Stimulated activated CD8-positive, alpha-beta memory T cell treated with anti-CD3 and anti-CD28 coated beads, Interleukin-15, amount 100 ng/mL, for 4 hours (primary cell): ENCODE data around the gene FN3KRP.
A peak's percentile ranks its signal among the peaks of the same experiment; 100 is the strongest.

Experiments
- DNase-seq, 2 donors: peaks; one replicate each; pipeline ENCODE4 v3.0.0-alpha.2; 2020; ENCODE audit warnings: low read depth in 2 of 2

Gene FN3KRP, protein sequence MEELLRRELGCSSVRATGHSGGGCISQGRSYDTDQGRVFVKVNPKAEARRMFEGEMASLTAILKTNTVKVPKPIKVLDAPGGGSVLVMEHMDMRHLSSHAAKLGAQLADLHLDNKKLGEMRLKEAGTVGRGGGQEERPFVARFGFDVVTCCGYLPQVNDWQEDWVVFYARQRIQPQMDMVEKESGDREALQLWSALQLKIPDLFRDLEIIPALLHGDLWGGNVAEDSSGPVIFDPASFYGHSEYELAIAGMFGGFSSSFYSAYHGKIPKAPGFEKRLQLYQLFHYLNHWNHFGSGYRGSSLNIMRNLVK

DNA sequence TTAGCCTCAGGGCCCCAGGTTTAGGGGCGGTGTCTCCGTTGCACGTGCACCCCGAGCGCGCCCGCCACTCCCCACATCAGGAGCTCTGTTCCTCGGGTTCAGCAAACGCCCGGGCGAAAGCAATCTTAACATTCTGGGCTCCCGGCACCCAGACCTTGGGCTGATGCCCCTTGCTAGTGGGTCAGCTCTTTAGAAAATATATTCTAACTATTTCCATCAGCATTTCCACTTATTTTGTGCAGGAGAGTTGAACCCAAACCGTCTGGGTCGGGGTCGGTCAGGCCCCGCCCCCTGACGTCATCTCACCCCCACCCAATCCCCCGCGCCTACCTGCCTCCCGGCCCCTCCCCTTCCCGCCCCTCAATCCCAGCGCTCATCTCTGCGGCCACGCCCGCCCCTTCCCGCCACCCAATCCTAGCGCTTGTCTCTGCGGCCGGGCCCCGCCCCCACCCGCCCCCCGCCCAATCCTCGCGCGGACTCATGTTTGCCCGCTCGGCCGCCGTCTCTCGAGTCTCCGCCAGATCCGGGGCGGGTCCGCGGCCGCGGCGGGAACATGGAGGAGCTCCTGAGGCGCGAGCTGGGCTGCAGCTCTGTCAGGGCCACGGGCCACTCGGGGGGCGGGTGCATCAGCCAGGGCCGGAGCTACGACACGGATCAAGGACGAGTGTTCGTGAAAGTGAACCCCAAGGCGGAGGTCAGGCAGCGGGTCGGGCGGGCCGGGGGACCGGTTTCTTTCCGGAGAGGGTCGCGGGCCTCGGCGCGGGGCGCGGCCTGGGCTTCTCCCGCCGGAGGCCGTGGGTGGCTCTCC, at the start of gene FN3KRP:
Gene FN3KRP, plus strand, starts transcription at position 504 of the 808 bp plus-strand sequence. Its CDS starts 50 bp downstream, at position 554.
- DNase-seq: peak; percentile 69 to 89

DNA sequence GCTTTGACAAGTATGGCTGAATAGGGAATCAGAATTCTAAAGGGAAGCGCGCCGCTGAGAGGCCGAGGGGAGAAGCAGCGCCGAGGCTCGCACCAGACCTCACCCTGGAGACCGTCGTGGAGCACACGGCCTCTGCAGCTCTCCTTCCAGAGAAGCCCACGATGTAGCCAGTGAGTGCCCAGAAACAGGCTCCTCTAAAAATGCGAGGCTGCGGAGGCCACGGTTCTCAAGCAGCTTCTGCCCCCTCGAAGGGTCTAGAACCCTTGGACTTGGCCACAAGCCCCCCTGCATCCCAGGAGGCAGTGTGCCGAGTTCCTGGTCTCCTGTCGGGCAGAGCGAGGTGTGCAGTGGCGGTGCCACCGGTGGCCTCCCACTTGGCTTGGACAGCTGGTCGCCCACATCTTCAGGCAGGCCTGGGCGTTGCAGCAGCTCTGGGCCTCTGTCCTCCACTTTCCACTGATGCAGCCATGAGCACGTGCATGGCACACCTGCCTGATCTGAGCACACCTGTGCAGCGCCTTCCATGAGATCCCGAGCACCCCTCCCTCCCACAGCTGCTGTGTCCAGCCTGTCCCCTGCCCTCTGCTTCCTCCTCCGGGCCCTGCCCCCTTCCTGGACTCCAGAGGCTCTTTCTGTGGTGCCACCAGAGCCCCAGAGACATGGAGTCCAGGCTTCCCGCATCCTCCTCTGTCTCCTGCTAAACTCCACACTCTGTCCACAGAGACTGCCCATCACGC, 49.4 kb upstream of the FN3KRP start:
- no peak for DNase-seq

DNA sequence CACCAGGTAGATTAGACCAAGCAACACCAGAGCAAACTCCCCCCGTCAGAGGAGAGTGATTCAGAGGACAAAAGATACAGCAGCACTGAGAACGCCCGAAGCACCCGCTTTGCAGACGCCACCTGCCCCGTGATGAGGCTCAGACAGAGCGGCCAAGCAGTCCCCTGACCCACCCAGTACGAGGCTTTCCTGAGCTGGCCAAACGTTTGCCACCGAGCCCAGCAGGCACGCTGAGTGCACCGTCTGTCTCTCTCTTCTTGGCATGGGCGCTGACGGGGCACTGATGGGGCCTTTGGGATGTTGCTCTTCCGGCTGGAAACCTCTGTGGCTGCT, 48.9 kb upstream of the FN3KRP start:
- no peak for DNase-seq

DNA sequence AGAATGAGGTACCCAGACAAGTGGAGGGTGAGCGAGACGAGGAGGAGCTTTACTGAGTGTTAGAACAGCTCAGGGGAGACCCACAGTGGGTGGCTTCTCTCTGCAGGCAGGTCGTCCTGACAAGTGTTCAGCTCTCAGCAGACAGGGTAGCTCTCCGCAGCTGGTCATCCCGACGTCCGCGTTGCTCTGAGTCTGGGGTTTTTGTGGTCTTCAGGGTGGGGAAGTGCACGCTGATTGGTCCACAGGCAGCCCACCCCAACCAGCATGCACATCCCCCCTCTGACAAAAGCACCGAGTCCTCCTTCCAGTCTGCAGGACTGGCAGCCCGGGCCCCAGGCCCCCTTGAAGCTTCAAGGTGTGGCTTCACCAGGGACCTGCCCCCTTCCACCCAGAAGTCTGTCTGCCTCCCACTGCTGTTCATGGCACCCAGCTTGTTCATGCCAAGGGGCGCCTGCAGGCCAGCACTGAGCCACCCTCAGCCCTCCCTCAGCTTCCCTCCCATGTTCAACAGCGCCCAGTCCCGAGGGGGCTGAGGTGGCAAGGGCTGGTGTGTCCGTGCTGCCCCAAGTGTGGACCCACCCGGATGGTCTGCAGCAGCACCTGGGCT, 48.4 kb upstream of the FN3KRP start:
- DNase-seq: no peak

DNA sequence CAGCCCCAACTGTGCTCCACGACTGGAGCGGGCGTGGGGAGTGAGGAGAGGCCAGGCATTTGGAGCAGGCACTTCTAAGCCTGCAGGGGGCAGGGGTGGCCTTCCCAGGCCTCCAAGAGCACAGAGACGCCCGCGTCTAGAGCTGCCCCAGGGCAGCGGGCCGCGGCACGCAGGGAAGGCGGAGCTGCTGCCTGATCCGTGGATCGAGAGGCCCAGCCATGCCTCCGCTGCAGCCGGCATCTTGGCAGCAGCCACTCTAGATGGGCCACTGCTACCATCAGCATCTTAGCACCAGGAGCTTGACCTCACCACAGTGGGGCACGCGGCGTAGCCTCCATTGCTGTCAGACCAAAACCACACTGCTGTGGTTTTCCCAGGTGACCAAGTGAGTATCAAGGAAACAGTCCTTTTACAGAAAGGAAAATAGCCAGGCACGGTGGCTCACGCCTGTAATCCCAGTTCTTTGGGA, 47.8 kb upstream of the FN3KRP start:
- DNase-seq: no peak

DNA sequence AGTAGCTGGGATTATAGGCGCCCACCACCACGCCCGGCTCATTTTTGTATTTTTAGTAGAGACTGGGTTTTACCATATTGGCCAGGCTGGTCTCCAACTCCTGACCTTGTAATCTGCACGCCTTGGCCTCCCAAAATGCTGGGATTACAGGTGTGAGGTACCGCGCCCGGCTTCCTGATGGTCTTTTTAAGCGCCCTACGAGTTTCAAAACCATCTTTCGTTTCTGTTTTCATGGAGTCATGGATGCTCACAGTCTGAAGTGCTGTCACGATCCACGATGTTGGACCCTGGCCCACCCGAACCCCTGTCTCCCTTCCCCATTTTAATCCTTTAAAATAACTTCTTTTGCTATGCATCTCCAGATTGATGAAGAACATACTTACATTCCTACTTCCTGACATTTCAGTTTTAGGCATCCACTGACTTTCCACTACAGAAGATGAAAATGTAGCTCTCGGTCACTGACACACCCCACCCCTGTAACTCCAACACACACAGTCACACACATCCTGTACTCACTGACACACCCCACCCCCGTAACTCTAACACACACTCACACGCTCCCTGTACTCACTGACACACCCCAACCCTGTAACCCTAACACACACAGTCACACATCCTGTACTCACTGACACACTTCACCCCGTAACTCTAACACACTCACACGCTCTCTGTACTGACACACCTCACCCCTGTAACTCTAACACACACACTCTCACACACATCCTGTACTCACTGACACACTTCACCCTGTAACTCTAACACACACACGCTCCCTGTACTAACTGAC, 45.6 kb upstream of the FN3KRP start:
- no peak for DNase-seq

DNA sequence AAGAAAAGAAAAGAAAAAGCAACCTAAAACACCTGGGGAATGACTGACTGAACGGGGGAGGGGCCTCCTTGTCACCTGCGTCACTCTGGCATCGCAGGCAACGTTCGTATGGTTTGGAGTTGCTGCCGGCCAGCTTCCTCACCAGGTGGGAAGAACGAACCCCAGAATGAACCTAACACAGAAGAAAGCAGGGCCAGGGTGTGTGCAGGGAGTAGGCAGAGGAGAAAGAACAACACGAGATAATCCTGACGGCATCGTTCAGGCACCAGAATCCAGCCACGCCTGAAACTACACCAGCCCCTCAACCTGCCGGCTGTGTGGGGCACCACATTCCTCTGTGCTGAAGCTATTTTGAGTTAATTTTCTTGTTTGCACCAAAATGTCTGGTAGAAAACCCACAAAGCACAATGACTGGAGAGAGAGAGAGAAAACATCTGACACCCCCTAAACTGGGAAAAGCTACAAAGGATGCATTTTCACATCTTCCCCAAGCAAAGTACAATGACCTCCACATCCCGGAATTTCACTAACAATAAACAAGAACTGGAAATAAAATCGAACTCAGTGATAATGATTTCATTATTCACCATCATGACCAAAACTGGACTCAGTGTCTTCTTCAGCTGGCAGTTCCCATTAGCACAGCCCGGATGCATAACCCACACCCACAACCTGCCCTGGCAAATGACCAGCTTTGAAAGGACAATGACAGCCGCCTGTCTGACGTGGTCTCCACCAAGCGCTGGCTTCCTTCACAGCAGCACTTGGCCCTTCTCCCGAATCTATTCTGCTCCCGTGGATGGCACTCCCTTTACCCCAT, 41.6 kb upstream of the FN3KRP start:
- DNase-seq: no peak

DNA sequence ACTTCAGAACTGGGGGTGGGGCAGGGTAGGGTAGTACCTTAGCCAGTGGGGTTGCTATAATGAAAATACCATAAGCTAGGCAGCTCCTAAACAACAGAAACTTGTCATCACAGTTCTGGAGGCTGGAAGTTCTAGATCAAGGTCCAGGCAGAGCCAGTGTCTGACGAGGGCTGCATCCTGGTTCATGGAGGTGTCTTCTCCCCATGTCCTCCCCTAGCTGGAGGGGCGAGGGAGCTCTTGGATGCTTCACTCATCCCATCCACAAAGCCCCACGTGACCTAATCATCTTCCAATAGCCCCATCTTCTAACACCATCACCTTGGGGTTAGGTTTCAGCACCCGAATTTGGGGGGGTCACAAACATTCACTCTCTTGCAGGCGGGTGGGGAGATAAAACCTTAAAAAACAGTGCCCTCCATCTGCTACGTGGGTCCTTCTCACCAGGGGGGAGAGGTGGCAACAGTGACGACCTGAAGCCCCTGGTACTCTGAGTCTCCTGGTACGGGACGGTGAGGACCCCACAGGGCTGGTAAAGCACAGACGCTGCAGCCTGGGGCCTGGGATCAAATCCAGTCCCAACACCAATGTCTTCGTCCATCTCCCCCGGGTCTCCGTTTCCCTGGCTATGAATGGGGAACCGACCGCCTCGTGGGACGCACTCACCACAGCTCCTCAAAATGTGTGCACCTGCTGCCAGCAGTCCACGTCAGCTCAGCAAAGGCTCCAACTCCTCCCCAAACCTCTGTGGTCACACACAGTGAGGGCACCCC, 40.8 kb upstream of the FN3KRP start:
- DNase-seq: no peak

DNA sequence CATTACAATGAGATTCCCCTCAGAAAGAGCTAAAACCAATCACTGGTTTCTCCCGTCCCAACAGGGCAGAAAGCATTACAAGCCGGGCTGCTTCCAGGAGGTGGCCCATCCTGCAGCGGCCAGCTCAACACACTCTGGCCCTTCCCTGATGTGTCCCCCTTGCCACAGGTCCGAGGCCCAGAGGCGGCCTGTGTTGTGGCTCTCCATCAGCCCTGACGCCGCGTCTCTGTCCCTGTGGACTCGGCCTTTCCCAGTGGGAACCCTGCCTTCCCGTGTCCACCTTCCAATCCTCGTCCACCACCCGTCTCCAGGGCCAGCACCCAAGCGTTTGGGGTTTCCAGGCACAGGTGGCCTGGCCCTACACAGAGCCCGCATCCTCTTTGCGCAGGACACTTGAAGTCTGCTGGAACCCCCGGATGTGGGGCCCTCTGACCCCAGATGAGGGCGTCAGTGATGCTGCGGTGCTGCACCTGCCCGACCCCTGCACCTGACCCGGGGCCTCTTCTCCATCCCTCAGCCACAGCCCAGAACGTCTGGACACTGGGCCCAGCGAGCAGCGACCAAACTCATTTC, 39.1 kb upstream of the FN3KRP start:
- no peak for DNase-seq

DNA sequence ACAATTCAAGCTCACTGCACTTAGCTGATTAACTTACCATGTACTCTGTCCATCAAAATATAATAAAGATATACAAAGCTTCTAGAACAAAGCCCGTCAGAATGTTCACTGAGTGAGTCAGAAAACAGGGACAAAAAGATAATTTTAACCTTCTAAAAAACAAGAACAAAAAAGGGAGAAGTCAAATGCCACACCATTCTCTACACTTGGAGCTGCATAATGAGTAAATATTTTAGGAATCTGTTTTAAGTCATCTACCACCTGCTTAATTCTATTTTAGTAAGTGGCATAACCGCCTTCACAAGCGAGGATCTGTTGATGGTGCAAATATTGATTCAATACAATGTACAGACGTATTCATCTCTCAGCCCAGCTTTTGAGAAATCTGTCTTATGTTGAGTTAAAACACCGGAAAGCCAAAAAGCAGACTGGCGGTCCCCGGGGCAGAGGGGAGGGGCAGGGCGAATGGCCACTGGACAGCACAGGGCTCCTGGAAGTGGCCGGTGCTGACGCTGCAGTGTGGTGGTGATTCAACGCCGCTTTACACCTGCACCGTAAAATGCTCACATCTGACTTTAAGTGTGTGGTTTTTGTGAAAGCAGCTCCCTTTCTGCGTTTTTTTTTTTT, 38.1 kb upstream of the FN3KRP start:
- no peak for DNase-seq

DNA sequence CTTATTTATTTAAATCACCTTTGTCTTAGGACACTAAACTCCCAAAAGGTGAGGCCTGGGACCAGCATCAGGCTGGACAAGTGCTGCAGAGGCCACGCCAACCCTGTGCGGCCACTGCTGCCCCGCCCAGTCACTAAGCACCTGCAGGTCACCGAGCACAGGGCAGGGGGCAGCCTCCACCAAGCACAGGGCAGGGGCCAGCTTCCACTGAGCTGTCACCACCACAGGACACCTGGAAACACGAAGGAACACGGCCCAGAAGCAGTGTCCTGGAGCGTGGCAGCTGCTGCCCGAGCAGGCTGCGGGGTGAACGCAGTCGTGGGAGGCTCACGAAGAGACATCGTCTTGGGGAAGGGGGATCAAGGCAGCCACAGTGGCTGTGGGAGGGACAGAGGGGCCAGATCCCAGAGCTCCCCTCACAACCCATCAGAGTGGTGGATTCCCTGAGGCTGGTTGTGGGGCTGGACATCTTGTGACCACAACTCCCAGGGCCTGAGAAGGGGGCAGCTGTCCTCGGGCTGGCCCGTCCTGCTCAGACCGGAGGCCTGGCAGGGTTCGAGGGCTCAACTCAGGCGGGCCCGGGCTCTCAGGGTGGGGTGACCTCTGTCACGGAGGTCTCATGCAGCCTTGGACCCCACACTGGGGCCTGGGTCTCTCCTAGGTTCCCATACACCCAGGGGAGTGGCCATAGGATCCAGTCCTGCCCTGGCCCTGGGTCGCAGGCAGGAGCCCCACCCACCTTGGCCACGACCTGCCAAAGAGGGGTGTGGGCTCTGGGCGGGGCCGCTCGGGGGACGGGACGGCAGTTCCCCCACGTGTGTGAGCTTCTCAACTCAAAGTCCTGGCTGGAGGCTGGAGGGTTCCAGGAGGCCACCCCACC, 36.7 kb upstream of the FN3KRP start:
- DNase-seq: no peak

DNA sequence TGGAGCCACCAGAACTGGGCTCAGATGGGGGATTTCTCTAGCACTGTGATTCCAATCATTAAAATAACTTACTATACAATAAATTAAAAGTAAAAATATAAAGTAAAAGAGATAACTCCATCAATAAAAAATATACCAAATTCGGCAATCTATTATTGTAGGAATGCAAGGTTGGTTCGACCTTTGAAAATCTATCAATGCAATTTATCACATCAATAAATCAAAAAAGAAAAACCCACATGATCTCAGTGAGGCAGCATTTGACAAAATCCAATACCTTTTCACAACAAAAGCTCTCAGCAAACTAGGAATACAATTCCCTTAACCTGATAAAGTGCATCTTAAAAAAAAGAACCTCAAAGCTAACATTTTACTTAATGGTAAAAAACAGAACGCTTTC, 35.0 kb upstream of the FN3KRP start:
- DNase-seq: no peak

DNA sequence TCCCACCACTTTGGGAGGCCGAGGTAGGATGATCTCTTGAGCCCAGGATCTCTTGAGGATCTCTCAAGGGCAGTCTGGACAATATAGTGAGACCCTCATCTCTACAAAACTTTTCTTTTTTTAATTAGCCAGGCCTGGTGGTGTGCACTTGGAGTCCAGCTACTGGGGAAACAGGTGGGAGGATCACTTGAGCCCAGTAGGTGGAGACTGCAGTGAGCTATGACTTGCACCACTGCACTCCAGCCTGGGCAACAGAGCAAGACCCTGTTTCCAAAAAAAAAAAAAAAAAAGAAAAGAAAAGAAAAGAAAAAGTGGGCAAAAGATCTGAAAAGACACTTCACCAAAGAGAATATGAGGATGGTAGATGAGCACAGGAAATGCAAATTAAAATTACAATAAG, 33.0 kb upstream of the FN3KRP start:
- no peak for DNase-seq

DNA sequence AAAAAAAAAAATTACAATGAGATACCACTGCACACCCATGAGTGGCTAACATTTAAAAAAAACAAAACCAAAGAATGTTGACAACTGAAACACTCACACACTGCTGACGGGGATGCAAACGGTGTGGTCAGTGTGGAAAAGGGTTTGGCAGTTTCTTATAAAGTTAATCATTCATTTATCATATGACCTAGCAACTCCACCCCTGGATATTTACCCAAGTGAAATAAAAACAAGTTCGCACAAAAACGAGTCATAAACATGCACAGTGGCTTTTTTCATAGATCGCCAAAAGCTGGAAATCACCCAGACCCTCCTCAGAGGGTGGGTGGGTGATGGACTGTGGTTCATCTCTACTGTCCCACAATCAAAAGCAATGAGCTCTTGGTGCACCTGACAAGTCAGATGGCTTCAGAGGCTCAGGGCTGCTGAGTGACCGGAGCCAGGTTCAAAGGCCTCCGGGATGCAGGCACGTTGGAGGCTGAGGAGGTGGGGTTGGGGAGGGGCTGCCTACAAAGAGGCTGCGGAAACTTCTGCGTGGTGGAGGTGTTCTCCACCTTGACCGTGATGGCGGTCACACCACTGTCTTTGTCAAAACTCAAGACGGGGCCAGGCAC, 32.2 kb upstream of the FN3KRP start:
- DNase-seq: no peak

DNA sequence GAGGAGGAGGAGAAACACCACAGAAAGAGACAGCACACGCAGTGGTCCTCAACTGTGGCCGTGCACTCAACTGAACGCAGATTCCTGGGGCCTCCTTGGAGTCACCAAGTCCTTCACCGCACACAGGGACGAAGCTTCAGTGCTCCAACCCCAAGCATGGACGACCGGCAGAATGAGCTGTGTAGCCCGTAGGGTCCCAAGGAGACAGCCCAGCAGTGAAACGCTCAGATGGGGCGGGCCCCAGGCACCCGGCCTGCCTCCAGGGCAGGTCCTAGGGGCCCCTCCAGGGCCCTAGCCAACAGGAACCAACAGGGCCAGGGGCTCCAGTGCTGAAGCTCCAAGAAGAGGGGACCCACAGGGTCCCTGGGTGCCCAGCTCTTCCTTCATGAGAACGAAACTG, 31.2 kb upstream of the FN3KRP start:
- DNase-seq: no peak

DNA sequence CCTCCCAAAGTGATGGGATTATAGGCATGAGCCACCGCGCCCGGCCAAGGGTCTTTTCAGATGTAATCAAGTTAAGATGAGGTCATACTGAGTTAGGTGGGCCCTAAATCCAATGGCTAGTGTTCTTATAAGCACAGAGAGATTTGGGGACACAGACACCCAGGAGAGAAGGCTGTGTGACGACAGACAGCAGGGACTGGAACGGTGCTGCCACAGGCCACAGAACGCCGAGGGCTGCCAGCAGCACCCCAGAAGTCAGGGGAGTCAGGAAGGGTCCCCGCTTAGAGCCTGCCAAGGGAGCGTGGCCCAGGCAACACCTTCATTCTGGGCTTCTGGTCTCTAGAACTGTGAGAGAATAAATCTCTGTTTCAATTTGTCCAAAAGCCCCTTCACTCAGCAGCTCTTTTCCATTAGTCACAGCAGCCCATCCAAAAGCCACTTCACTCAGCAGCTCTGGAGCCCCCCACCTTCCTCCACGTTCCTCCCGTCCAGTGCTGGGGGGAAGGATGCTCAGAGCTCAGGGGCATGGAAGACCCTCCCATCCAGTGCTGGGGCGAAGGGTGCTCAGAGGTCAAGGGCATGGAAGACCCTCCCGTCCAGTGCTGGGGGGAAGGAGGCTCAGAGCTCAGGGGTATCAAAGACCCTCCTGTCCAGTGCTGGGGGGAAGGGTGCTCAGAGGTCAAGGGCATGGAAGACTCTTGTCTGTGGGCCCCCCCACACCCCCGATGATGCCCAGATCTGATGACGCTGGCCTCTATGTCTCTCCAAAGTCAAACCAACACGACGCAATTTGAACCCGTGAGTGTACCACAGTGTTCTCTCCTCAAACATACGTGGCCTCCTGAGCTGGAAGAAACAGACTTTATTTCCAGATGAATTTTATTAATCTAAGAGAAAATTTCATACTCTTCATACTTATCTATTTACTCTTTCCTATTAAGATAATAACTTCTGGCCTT, 29.9 kb upstream of the FN3KRP start:
- DNase-seq: no peak
